IPS DF 6.9 (cell line): ENCODE results near the gene ZNF691.
"Not testable (repeated sequence)": the region's sequence is repeated elsewhere in the genome, so short reads cannot be mapped to it uniquely, and the experiment has no call there.

Source experiments
- DNase-seq: peaks from one replicate; pipeline ENCODE4 v3.0.0-alpha.2; 2013; ENCODE audit warnings: low read depth, low spot score
- H3K27ac ChIP-seq: one replicate; pipeline ENCODE4 v1.5.1; 2013; ENCODE audit warnings: low read length, control low read depth
- H3K27me3 ChIP-seq: 2 replicates; pipeline ENCODE4 v1.6.1; 2013; ENCODE audit warnings: mild to moderate bottlenecking, low read length; ENCODE audit not compliant: control insufficient read depth, insufficient read depth
- H3K36me3 ChIP-seq: 2 replicates; pipeline ENCODE4 v1.6.1; 2013; ENCODE audit warnings: low read length; ENCODE audit not compliant: control insufficient read depth, insufficient read depth
- H3K4me1 ChIP-seq: 2 replicates; pipeline ENCODE4 v1.6.1; 2013; ENCODE audit warnings: low read length; ENCODE audit not compliant: control insufficient read depth, insufficient read depth
- H3K4me3 ChIP-seq: 2 replicates; pipeline ENCODE4 v1.5.1; 2013; ENCODE audit warnings: mild to moderate bottlenecking, low read length
- H3K9me3 ChIP-seq: 2 replicates; pipeline ENCODE4 v1.6.1; 2013; ENCODE audit warnings: low read length, inconsistent platforms; ENCODE audit not compliant: control insufficient read depth, insufficient read depth
- WGBS: extraction: QIAGEN DNeasy Blood & Tissue Kit; methylation state at CpG from one replicate; pipeline ENCODE4 v1.1.7; 2013; ENCODE audit warnings: mixed read lengths, missing lambda C conversion rate; ENCODE audit not compliant: insufficient read length, insufficient coverage; 5-methylcytosine and 5-hydroxymethylcytosine counted together

The ZNF691 gene

GRCh38 chr1:42859366-42859765 lies 13.0 kb downstream of the ZNF691 start:
- H3K4me3 ChIP-seq, H3K27me3 ChIP-seq, H3K27ac ChIP-seq, H3K4me1 ChIP-seq, DNase-seq, H3K36me3 ChIP-seq, H3K9me3 ChIP-seq: not testable (repeated sequence)
- WGBS: no CpG with 5 or more reads among the region's 5 CpGs

- Histone ChIP-seq H3K4me3 (no peak overlapping the region), H3K36me3 (no peaks in the 10 kb centered on the region), H3K27me3 (no peaks in the 10 kb centered on the region), H3K9me3 (no peaks in the 10 kb centered on the region), H3K27ac (no peak overlapping the region), H3K4me1 (no peaks in the 10 kb centered on the region)
- WGBS: no CpG with 5 or more reads among the region's 4 CpGs
- no peak for DNase-seq
Observed at GRCh38 chr1:42860339-42861013, 14.1 kb downstream of the ZNF691 start.

DNA sequence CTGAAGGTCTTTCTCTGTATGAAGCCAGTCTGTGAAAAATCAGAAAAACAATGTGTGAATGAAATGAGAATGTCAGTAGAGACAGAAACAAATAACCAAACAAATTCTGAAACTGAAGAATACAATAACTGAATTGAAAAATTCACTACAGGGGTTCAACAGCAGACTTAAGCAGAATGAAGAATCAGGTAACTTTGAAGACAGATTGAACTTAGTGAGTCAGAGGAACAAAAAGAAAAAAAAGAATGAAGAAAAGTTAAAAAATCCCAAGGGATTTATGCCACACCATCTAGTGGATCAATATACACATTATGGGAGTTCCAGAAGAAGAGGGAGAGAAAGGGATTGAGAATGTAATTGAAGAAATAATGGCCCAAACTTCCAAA lies 14.6 kb downstream of the ZNF691 start:
- H3K4me3 ChIP-seq: no peak overlapping the region

DNA sequence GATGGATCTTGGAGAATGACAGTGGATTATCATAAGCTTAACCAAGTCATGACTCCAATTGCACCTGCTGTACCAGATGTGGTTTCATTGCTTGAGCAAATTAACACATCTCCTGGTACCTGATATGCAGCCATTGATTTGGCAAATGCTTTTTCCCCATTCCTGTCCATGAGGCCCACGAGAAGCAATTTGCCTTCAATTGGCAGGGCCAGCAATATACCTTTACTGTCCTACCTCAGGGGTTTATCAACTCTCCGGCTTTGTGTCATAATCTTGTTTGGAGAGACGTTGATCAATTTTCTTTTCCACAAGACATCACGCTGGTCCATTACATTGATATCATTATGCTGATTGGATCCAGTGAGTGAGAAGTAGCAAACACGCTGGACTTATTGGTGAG lies 20.1 kb downstream of the ZNF691 start:
- H3K27me3 ChIP-seq: no peaks in the 10 kb centered on the region
- no CpG with 5 or more reads among the region's 5 CpGs for WGBS
- H3K4me1 ChIP-seq: no peaks in the 10 kb centered on the region
- no peaks in the 10 kb centered on the region for H3K9me3 ChIP-seq
- no peak overlapping the region for H3K27ac ChIP-seq
- no peaks in the 10 kb centered on the region for H3K36me3 ChIP-seq
- no peak overlapping the region for H3K4me3 ChIP-seq
- DNase-seq: no peak

More for the DNA sequence above, 14.6 kb downstream of the ZNF691 start:
- no peaks in the 10 kb centered on the region for H3K9me3 ChIP-seq
- no peaks in the 10 kb centered on the region for H3K36me3 ChIP-seq
- no peaks in the 10 kb centered on the region for H3K27me3 ChIP-seq
- H3K4me1 ChIP-seq: no peaks in the 10 kb centered on the region
- H3K27ac ChIP-seq: no peak overlapping the region
- no peak for DNase-seq

DNA sequence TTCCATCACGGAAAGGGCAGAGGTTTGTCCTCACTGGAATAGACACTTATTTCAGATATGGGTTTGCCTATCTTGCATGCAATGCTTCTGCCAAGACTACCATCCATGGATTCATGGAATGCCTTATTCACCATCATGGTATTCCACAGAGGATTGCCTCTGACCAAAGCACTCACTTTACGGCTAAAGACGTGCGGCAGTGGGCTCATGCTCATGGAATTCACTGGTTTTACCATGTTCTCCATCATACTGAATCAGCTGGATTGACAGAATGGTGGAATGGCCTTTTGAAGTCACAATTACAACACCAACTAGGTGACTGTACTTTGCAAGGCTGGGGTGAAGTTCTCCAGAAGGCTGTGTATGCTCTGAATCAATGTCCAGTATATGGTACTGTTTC lies 22.1 kb downstream of the ZNF691 start:
- not testable (repeated sequence) for DNase-seq, H3K27me3 ChIP-seq, H3K9me3 ChIP-seq, H3K4me3 ChIP-seq, H3K36me3 ChIP-seq, H3K27ac ChIP-seq, H3K4me1 ChIP-seq
- no CpG with 5 or more reads among the region's 4 CpGs for WGBS

- not testable (repeated sequence) for H3K36me3 ChIP-seq, H3K4me3 ChIP-seq, H3K27me3 ChIP-seq, H3K9me3 ChIP-seq, H3K4me1 ChIP-seq, DNase-seq, H3K27ac ChIP-seq
- no CpG with 5 or more reads among the region's 2 CpGs for WGBS
Observed at GRCh38 chr1:42869254-42869653, 22.8 kb downstream of the ZNF691 start.

DNA sequence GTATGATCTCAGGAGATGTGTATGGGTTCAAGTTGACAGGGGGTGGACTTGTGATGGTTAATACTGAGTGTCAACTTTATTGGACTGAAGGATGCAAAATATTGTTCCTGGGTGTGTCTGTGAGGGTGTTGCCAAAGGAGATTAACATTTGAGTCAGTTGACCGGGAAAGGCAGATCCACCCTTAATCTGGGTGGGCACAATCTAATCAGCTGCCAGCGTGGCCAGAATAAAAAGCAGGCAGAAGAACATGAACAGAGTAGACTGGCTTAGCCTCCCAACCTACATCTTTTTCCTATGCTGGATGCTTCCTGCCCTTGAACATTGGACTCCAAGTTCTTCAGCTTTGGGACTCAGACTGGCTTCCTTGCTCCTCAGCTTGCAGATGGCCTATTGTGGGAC lies 23.3 kb downstream of the ZNF691 start:
- H3K4me1 ChIP-seq, H3K9me3 ChIP-seq, H3K36me3 ChIP-seq, DNase-seq, H3K27me3 ChIP-seq, H3K27ac ChIP-seq, H3K4me3 ChIP-seq: not testable (repeated sequence)
- WGBS: no CpG with 5 or more reads among the region's 2 CpGs

DNA sequence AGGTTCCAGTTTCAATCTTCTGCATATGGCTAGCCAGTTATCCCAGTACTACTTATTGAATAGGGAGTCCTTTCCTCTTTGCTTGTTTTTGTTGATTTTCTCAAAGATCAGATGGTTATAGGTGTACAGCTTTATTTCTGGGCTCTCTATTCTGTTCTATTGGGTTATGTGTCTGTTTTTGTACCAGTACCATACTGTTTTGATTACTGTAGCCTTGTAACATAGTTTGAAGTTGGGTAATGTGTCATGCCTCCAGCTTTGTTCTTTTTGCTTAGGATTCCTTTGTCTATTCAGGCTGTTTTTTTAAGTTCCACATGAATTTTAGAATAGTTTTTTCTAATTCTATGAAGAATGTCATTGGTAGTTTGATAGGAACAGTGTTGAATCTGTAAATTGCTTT lies 26.7 kb downstream of the ZNF691 start:
- not testable (repeated sequence) for H3K27ac ChIP-seq, H3K4me3 ChIP-seq, H3K9me3 ChIP-seq, H3K36me3 ChIP-seq, H3K27me3 ChIP-seq, H3K4me1 ChIP-seq, DNase-seq

GRCh38 chr1:42873670-42874069 lies 27.3 kb downstream of the ZNF691 start:
- Histone ChIP-seq H3K4me1 (no peaks in the 10 kb centered on the region), H3K36me3 (no peaks in the 10 kb centered on the region), H3K27me3 (no peaks in the 10 kb centered on the region), H3K4me3 (no peak overlapping the region), H3K27ac (no peak overlapping the region), H3K9me3 (no peaks in the 10 kb centered on the region)
- DNase-seq: no peak
- WGBS: no CpG with 5 or more reads among the region's 1 CpG

DNA sequence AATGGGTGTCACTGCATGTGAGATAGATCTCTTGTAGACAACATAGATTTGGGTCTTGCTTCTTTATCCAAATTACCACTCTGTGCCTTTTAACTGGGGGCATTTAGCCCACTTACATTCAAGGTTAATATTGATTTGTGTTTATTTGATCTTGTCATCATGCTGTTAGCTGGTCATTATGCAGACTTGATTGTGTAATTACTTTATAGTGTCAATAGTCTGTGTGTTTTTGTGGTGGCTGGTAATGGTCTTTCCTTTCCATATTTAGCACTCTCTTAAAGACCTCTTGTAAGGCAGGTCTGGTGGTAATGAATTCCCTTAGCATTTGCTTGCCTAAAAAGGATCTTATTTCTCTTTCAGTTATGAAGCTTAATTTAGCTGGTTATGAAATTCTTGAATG lies 29.6 kb downstream of the ZNF691 start:
- no peaks in the 10 kb centered on the region for H3K4me1 ChIP-seq
- no peaks in the 10 kb centered on the region for H3K27me3 ChIP-seq
- H3K4me3 ChIP-seq: no peak overlapping the region
- no peak overlapping the region for H3K27ac ChIP-seq
- H3K9me3 ChIP-seq: no peaks in the 10 kb centered on the region
- H3K36me3 ChIP-seq: no peaks in the 10 kb centered on the region
- DNase-seq: no peak

DNA sequence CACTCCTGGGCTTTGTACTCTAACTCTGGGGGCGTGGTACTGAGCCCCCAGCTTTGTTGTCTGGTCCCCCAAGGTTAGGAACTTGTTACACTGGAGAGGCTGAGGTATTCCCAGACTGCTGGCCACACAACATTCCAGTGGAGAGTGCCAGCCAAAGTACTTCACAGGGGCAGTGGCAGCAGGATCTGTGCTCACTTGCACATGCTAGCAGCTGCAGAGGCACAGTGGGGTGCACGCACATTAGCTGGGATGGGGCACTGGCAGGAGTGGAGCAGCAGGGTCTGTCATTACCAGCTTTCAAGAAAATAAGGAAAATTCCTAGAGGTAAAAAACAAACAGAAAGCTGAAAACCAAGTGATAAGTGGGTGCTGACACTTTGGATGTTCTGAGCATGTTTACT lies 31.0 kb downstream of the ZNF691 start:
- Histone ChIP-seq H3K4me1 (no peaks in the 10 kb centered on the region), H3K4me3 (no peak overlapping the region), H3K27ac (no peak overlapping the region), H3K36me3 (no peaks in the 10 kb centered on the region), H3K9me3 (no peaks in the 10 kb centered on the region), H3K27me3 (no peaks in the 10 kb centered on the region)
- no peak for DNase-seq
- no CpG with 5 or more reads among the region's 2 CpGs for WGBS
